ENCODE data around the gene PCBP3.

Gene PCBP3

GRCh38 chr21:45724994-45725843 is 81.7 kb downstream of the PCBP3 start:
- DNase-seq (ENCODE audit: low read depth) = no peak
- no peak overlapping the region for H3K4me3 ChIP-seq (ENCODE audit: low read length)
- TF ChIP-seq CTCF (conservative IDR thresholded peaks at IDR 0.05; ENCODE audit: low read depth, low read length) = no peak

GRCh38 chr21:45725844-45726200 is 82.3 kb downstream of the PCBP3 start:
- no peak overlapping the region for H3K4me3 ChIP-seq (ENCODE audit: low read length)
- no peak for DNase-seq (ENCODE audit: low read depth)
- TF ChIP-seq CTCF (conservative IDR thresholded peaks at IDR 0.05; ENCODE audit: low read depth, low read length) = no peak

GRCh38 chr21:45726438-45726837 is 82.9 kb downstream of the PCBP3 start:
- H3K4me3 ChIP-seq (ENCODE audit: low read length) = no peak overlapping the region
- TF ChIP-seq CTCF (conservative IDR thresholded peaks at IDR 0.05; ENCODE audit: low read depth, low read length) = no peak
- DNase-seq (ENCODE audit: low read depth) = no peak

- DNase-seq (ENCODE audit: low read depth) = no peak
- TF ChIP-seq CTCF (conservative IDR thresholded peaks at IDR 0.05; ENCODE audit: low read depth, low read length) = no peak
- no peak overlapping the region for H3K4me3 ChIP-seq (ENCODE audit: low read length)
Measured at GRCh38 chr21:45727390-45727789, 83.9 kb downstream of the PCBP3 start.

- no peak overlapping the region for H3K4me3 ChIP-seq (ENCODE audit: low read length)
- TF ChIP-seq CTCF (conservative IDR thresholded peaks at IDR 0.05; ENCODE audit: low read depth, low read length) = no peak
- no peak for DNase-seq (ENCODE audit: low read depth)
Measured at GRCh38 chr21:45735259-45736000, 91.9 kb downstream of the PCBP3 start.

GRCh38 chr21:45736042-45736689 is 92.6 kb downstream of the PCBP3 start:
- no peak for TF ChIP-seq CTCF (conservative IDR thresholded peaks at IDR 0.05; ENCODE audit: low read depth, low read length)
- DNase-seq (ENCODE audit: low read depth) = no peak
- H3K4me3 ChIP-seq (ENCODE audit: low read length) = no peak overlapping the region

Data from retinal pigment epithelial cell (primary cell).